Renal cortical epithelial cell (primary cell): ENCODE results near the gene LIFR. TPM values are rescaled to one million over a fixed set of nuclear protein-coding genes. Genes with fewer than 3 reads are reported as not detected.
A peak's percentile ranks its signal among the peaks of the same experiment; 100 is the strongest.
"Not testable (repeated sequence)": the region's sequence is repeated elsewhere in the genome, so short reads cannot be mapped to it uniquely, and the experiment has no call there.

ENCODE experiments used
- DNase-seq: peaks from one replicate; pipeline ENCODE4 v3.0.0-alpha.2; 2011; ENCODE audit warnings: low read depth
- total RNA-seq: library from RNA; depleted of rRNA; stranded (reverse); fragments of >200 nt; gene quantifications from 2 replicates; pipeline ENCODE4 v1.2.3, GENCODE V29; 2014

LIFR gene, protein sequence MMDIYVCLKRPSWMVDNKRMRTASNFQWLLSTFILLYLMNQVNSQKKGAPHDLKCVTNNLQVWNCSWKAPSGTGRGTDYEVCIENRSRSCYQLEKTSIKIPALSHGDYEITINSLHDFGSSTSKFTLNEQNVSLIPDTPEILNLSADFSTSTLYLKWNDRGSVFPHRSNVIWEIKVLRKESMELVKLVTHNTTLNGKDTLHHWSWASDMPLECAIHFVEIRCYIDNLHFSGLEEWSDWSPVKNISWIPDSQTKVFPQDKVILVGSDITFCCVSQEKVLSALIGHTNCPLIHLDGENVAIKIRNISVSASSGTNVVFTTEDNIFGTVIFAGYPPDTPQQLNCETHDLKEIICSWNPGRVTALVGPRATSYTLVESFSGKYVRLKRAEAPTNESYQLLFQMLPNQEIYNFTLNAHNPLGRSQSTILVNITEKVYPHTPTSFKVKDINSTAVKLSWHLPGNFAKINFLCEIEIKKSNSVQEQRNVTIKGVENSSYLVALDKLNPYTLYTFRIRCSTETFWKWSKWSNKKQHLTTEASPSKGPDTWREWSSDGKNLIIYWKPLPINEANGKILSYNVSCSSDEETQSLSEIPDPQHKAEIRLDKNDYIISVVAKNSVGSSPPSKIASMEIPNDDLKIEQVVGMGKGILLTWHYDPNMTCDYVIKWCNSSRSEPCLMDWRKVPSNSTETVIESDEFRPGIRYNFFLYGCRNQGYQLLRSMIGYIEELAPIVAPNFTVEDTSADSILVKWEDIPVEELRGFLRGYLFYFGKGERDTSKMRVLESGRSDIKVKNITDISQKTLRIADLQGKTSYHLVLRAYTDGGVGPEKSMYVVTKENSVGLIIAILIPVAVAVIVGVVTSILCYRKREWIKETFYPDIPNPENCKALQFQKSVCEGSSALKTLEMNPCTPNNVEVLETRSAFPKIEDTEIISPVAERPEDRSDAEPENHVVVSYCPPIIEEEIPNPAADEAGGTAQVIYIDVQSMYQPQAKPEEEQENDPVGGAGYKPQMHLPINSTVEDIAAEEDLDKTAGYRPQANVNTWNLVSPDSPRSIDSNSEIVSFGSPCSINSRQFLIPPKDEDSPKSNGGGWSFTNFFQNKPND
- total RNA-seq = 10.8 and 45.7 TPM in 2 replicates

DNA sequence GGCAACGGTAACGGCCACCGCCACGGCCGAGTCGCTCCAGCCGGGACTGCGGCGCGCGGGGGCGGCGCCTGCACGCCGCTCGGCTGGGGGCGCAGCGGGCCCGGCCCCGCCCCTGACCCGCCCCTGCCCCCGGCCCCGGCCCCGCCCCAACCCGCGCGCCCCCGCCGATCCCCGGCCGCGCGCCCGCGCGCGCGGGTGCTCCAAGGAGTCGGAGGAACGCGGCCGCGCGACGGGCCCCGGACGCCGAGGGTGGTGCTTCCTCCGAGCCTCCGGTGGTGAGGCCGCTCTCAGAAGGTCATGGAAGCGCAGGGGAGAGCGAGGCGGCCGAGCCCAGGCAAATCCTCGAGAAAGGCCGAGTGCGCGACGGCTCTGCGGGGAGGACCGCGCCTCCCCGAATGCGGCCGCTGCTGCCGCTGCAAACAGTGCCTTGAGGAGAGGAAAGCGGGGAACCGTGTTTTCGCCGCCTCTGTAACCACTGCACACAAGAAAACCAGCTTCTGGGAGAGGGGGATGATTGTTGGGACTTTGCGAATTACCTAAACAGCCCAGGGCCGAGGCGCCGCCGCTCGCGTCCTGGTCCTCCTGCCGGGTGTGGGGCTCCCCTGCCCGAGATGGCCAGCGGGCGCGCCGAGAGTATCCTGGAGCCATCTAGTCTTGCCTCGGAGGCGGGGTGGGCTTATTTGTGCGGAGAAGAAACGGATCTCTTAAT is at the start of gene LIFR:
Gene LIFR, minus strand, starts transcription at position 48 of the 709 bp plus-strand sequence. CDS start 25,999 bp downstream, outside the sequence.
- DNase-seq = peak; percentile 41

DNA sequence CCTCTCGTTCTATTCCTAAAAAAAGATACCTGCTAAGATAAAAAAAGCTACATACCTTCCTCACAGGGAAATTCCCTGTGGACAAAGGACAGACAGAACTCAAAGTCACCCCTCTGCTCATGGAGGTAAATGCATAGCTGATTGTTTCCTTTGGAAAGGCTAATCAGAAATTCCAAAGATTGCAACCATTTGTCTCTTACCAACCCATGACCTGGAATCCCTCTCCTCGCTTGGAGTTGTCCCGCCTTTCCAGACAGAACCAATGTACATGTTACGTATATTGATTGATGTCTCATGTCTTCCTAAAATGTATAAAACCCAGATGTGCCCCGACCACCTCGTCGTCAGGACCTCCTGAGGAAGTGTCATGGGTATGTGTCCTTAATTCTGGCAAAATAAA is 49.2 kb upstream of the LIFR start:
- DNase-seq = no peak

DNA sequence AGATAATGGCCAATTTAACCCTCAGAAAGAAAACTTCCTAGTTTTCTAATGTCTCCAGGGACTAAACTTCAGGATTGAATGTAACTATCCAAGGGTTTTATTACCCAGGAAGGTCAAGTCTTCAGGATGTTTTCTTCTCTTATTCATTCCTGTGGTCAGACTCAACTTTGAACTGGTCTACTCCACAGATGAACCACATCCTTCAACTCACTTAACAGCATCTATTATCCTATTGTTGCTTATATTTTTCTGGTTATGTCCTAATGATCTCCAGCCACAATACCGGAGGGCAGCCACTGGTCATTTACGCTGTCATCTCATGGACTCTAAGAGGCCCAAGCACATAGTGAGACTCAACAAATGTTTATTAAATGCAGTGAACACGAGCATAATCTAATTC is 47.2 kb upstream of the LIFR start:
- DNase-seq = peak; percentile 83

DNA sequence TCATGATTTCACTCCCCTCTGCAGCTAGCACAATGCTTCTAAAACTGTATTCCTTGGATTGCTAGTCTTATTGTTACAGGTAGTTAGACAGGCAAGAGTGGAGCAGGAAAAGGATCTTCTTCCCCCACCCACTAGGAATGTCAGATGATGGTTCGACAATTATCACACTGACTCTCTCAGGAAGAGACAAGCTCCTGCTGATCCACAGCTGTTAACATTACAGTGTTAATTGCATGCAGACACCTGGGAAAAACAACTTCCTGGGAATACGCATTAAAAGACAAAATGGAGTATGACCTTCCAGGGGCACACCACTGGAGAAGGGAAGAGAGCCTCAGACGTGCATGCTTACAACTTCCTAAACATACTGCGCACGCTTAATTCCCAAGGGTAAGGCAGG is 46.2 kb upstream of the LIFR start:
- no peak for DNase-seq

DNA sequence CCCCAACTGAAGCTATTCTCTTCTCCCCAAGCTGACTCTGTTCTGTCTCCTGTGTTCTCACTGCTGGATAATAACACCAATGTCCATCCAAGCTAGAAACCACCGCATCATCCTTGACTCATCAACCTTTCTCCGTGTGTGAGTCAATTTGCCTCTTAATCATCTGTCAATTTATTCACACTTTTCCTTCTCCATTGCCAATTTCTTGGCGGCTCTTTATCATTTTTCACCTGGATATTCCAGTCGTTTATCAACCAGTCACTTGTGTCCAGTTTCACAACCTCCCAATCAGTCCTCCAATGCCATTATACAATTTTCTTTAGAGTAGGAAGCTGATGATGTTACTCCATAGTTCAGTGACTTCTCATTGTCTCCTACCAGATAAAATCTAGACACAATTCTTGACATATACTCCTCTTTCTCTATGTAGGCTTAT is 45.4 kb upstream of the LIFR start:
- peak; percentile 87 for DNase-seq

- DNase-seq = no peak
Measured at GRCh38 chr5:38601133-38601862, 44.9 kb upstream of the LIFR start.

DNA sequence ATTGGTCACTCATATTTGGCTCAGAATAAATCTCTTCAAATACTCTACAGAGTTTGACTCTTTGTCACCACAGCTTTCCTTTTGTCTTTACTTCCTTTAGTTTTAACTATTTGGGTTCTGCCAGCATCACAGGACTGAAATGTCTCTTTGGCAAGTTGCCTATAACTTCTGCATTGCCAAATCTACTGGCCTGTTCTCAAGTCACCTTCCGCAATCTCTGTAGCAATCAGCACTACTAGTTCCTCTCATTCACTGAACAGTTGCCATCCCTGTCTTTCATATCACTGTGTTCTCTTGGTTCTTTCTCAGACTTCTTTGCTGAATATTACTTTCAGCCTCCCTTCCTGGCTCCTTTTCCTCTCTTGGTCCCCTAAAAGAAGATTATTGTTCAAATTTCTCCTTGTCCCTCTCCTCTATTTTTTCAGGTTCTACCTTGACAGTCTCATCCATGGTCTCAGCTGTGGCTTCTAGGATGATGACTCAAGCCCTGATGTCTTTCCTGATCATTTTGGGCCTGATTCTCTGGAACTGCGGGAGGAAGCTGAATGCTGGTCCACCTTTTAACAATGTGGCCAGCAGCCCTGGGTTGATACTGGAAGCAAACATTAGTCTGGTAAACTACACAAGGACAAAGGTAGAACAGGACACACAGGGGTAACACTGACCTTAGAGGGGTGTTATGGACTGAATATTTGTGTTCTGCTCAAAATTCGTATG is 44.0 kb upstream of the LIFR start:
- DNase-seq = peak; percentile 78

- DNase-seq = not testable (repeated sequence)
Measured at GRCh38 chr5:38599751-38600150, 43.3 kb upstream of the LIFR start.

- peak; percentile 92 for DNase-seq
Measured at GRCh38 chr5:38598994-38599617, 42.7 kb upstream of the LIFR start.

GRCh38 chr5:38598296-38598993 is 42.0 kb upstream of the LIFR start:
- no peak for DNase-seq

DNA sequence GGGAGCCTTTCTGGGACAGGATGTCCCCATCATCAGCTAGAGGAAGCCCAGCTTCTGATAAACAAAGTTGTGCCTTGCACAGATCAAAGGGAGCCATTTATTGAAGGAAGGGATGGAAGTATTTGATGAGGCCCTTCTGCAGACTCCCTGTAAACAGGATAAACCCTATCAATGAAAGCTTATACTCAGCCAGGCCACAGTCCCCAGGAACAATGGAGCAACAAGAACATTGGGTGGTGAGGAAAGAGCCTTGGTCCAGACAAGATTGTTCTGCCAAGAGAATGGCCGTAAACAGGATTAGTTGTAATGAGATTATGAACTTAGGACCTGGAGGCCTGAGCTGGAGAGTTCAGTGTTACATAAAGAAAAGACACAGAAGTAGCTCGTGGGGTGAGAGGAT is 40.5 kb upstream of the LIFR start:
- no peak for DNase-seq

DNA sequence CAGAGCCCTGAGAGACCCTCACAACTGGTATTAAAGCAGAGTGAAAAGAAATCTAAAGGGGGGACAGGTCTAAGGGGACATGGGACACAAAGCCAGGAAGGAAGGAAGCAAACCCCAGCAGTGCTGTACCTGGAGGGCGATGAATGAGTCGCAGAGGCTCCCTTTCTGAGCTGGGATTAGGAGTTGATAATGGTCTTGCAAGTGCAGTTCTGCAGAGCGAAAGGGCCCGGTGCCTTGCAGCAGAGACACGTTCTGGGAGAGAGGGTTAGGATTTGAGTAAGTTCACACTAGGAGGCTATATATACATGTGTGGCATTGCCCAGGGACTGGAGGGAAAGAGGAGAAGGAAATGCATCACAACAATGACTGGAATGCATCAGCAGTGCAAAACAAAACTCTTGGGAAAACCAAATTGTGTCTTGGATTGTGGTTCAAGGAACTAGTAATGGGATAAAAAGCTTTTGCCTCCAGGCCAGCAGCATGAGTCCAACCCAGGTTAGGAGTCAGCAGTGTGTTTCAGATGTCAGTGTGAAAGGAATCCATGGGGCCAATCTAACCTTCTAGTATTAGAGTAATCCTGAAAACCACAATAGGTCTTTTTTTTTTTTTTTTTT is 38.8 kb upstream of the LIFR start:
- DNase-seq = peak; percentile 94

- DNase-seq = no peak
Measured at GRCh38 chr5:38593959-38594358, 37.5 kb upstream of the LIFR start.

GRCh38 chr5:38591523-38591849 is 35.0 kb upstream of the LIFR start:
- peak; percentile 31 for DNase-seq

- DNase-seq = no peak
Measured at GRCh38 chr5:38590838-38591522, 34.5 kb upstream of the LIFR start.

DNA sequence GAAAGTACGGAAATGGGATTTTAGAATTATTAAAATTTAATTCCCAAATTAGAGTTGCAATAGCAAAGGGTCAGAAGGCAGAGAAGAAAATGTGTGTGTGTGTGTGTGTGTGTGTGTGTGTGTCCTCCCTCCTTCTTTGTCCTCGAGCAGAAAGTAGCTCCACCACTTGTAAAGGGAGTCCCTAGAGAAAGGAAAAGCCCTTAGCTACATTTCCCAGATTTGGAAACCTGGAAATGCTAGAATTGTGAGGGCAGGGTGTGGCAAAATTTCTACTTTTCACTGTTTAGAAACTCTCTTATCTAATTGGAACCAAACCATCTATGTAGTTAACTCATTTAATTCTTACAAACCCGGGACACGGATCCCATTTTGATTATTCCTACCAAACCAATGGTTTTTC is 33.2 kb upstream of the LIFR start:
- no peak for DNase-seq

DNA sequence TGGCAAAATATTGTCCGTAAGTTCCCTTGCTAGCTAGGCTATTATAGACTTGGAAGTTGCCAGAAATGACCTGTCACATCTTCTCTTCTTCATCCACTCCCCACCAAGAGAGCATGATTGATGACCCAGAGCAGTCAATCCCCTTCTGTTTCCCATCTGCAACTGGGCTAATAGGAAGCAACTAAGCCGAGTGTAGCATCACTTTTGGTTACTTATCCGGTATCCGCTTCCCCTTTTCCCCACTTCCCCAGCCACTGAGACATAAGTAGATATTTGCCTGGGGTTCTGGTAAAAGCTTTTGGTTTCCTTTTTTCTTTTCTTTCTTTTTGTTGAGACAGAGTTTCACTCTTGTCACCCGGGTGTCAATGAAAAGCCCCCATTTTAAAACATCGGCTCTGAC is 29.4 kb upstream of the LIFR start:
- no peak for DNase-seq

DNA sequence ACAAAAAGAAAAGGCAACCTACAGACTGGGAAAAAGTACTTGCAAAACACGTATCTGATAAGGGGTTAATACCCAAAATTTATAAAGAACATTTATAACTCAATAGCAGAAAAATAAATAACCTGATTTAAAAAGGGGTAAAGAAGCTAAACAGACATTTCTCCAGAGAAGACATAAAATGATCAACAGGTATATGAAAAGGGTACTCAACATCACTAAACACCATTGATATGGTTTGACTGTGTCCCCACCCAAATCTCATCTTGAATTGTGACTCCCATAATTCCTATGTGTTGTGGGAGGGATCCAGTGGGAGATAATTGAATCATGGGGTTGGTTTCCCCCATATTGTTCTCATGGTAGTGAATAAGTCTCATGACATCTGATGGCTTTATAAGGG is 27.1 kb upstream of the LIFR start:
- DNase-seq = no peak
